Tibial nerve (tissue), 4 donors: ENCODE measurements around the gene S1PR3. TPM values are rescaled to one million over a fixed set of nuclear protein-coding genes. Genes with fewer than 3 reads are reported as not detected.

Source experiments
- DNase-seq, 2 donors: peaks; one replicate each; pipeline ENCODE4 v3.0.0-alpha.2; 2019; ENCODE audit warnings: low spot score in 2 of 2
- H3K27ac ChIP-seq, 4 donors: fragments of 200-600 bp; sonication (generic) in 3 of 4; one replicate each; pipeline ENCODE4 v1.5.1; 2017 to 2019; ENCODE audit warnings: mild to moderate bottlenecking in 1 of 4
- H3K27me3 ChIP-seq, 2 donors: fragments of 200-600 bp; sonication (generic) in 1 of 2; one replicate each; pipeline versions ENCODE4 v1.5.1 to v1.6.0; 2017 to 2019
- H3K36me3 ChIP-seq, 3 donors: fragments of 200-600 bp; sonication (generic); one replicate each; pipeline ENCODE4 v1.5.1; 2018 to 2019
- H3K4me1 ChIP-seq, 4 donors: fragments of 200-600 bp; sonication (generic) in 3 of 4; one replicate each; pipeline ENCODE4 v1.5.1; 2017 to 2019
- H3K4me3 ChIP-seq, 4 donors: fragments of 200-600 bp; sonication (generic) in 3 of 4; one replicate each; pipeline ENCODE4 v1.5.1; 2017 to 2019; ENCODE audit warnings: mild to moderate bottlenecking in 1 of 4, moderate library complexity in 1 of 4
- H3K9me3 ChIP-seq, 4 donors: fragments of 200-600 bp; sonication (generic) in 3 of 4; one replicate each; pipeline ENCODE4 v1.5.1; 2017 to 2019
- EP300 ChIP-seq, 2 donors: sonication (generic); formaldehyde crosslinking; IDR thresholded peaks; one replicate each; pipeline ENCODE4 v1.6.1; 2017; ENCODE audit warnings: antibody characterized with exemption in 2 of 2, mild to moderate bottlenecking in 1 of 2
- POLR2A ChIP-seq, 2 donors: fragments of 450-650 bp; IDR thresholded peaks; one replicate each; pipeline ENCODE4 v1.6.1; 2017; ENCODE audit warnings: antibody characterized with exemption in 2 of 2, mild to moderate bottlenecking in 2 of 2, moderate library complexity in 2 of 2
- WGBS, 2 donors: methylation state at CpG; one replicate each; pipeline ENCODE4 v1.1.5; 2018; 5-methylcytosine and 5-hydroxymethylcytosine counted together
- total RNA-seq, 4 donors: library from RNA; depleted of rRNA; stranded (reverse); fragments of >200 nt; gene quantifications; one replicate each; pipeline ENCODE4 v1.1.0, GENCODE V29; 2016
- TF ChIP-seq, protein P1 (sequence below), 5 experiments: fragments of 200-600 bp in 3 of 5; fragments of 450-650 bp in 2 of 5; sonication (generic) in 3 of 5; IDR thresholded peaks; one replicate each; pipeline ENCODE4 v1.5.1; 2016 to 2019; ENCODE audit warnings: antibody characterized with exemption in 5 of 5, mild to moderate bottlenecking in 3 of 5, moderate library complexity in 2 of 5

Gene S1PR3
- total RNA-seq, 4 donors from 2014 or later = 13.0 to 25.8 (median 14.5) TPM

DNA sequence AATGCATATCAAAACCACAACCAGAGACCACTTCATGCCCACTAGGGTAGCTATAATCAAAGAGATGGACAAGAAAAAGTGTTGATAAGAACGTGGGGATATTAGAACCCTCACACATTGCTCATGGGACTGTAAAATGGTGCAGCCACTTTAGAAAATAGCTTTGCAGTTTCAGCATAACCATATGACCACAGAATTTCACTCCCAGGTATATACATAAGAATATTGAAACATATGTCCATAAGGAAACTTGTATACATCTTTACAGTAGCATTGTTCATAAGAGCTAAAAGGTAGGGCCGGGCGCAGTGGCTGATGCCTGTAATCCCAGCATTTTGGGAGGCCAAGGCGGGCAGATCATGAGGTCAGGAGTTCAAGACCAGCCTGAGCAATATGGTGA, 56.4 kb downstream of the S1PR3 start:
- Histone ChIP-seq H3K27me3 (no peaks in the 10 kb centered on the region), H3K36me3 (no peaks in the 10 kb centered on the region), H3K4me3 (no peak overlapping the region), H3K4me1 (no peaks in the 10 kb centered on the region), H3K27ac (no peak overlapping the region), H3K9me3 (no peaks in the 10 kb centered on the region)
- no peak for DNase-seq
- 84 to 95% methylated on average over 4 of the region's 4 CpGs for WGBS, 2 donors
- TF ChIP-seq, protein P1, sequence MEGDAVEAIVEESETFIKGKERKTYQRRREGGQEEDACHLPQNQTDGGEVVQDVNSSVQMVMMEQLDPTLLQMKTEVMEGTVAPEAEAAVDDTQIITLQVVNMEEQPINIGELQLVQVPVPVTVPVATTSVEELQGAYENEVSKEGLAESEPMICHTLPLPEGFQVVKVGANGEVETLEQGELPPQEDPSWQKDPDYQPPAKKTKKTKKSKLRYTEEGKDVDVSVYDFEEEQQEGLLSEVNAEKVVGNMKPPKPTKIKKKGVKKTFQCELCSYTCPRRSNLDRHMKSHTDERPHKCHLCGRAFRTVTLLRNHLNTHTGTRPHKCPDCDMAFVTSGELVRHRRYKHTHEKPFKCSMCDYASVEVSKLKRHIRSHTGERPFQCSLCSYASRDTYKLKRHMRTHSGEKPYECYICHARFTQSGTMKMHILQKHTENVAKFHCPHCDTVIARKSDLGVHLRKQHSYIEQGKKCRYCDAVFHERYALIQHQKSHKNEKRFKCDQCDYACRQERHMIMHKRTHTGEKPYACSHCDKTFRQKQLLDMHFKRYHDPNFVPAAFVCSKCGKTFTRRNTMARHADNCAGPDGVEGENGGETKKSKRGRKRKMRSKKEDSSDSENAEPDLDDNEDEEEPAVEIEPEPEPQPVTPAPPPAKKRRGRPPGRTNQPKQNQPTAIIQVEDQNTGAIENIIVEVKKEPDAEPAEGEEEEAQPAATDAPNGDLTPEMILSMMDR (IDR thresholded peaks at IDR 0.05) = no peak
- TF ChIP-seq POLR2A (IDR thresholded peaks at IDR 0.05) (no peak), EP300 (IDR thresholded peaks at IDR 0.05) (no peak)

DNA sequence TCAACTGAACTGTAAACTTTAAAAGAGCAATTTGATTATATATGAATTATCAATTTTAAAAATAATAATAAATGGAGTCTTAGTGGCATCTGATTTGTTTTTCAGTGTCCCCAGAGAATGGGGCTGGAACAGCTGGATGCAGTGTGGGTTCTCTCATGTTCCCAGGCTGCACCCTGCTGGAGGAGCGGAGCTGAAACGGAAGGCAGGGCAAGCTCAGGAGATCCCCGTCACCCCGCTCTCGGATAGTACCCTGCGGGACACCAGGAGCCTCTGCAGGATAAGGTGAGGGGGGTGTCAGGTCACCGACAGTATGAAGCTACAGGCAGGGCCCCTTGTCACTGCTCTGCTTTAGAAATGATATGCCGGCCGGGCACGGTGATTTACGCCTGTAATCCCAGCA, 57.3 kb downstream of the S1PR3 start:
- Histone ChIP-seq H3K36me3 (no peaks in the 10 kb centered on the region), H3K9me3 (no peaks in the 10 kb centered on the region), H3K4me3 (no peak overlapping the region), H3K4me1 (no peaks in the 10 kb centered on the region), H3K27me3 (no peaks in the 10 kb centered on the region), H3K27ac (no peak overlapping the region)
- TF ChIP-seq POLR2A (IDR thresholded peaks at IDR 0.05) (no peak), EP300 (IDR thresholded peaks at IDR 0.05) (no peak)
- TF ChIP-seq, protein P1 (IDR thresholded peaks at IDR 0.05) = no peak
- no peak for DNase-seq
- 91 to 92% methylated on average over 11 of the region's 11 CpGs for WGBS, 2 donors

DNA sequence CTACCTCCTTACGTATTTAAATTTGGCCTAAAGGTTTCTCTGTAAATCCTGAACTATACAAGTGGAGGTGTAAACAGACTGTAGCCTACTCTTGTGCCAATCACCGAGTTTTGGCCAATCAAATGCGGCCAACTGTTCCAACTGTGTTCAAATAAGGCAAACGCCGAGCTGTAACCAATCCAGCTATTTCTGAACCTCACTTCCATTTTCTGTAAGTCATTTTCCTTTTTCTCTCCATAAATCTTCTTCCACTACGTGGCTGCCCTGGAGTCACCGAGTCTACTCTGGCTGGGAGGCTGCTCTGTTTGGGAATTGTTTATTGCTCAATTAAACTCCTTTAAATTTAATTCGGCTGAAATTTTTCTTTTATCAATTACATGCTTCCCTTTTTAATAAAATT, 58.4 kb downstream of the S1PR3 start:
- H3K27me3 ChIP-seq = no peaks in the 10 kb centered on the region
- no peak overlapping the region for H3K4me3 ChIP-seq
- WGBS, 2 donors = 87 to 89% methylated on average over 8 of the region's 8 CpGs
- no peaks in the 10 kb centered on the region for H3K36me3 ChIP-seq
- no peak overlapping the region for H3K27ac ChIP-seq
- no peaks in the 10 kb centered on the region for H3K9me3 ChIP-seq
- DNase-seq = no peak
- no peaks in the 10 kb centered on the region for H3K4me1 ChIP-seq
- no peak for TF ChIP-seq EP300 (IDR thresholded peaks at IDR 0.05)

DNA sequence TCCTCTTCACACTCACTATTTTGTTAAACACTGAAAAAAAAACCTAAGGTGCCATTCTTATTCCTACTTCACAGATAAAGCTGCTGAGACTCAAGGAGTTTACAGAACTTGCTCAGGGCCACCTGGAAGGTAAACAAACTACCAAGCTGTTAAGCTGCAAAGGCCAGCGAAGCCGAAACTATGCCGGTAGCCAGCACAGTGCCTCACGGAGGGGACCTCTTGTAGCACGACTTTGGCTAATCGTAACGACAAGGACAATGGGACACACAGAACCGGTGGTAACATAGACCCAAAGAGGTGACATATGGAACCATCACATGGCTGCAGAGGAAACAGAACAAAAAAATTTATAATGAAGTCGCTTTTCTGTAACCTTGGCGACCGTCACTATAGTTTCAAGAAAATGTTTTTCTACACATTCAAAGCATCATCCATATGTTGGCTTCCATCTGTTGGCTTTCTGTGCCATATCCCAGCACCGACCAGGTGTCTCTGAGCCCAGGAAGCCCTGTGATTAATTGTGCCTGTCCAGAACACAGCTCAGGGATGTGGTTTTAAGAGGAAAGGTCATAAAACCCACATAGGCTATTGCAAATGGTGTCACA, 60.3 kb downstream of the S1PR3 start:
- H3K27me3 ChIP-seq = no peaks in the 10 kb centered on the region
- no peak for DNase-seq
- no peaks in the 10 kb centered on the region for H3K4me1 ChIP-seq
- no peak overlapping the region for H3K4me3 ChIP-seq
- TF ChIP-seq, protein P1 (IDR thresholded peaks at IDR 0.05) = no peak
- TF ChIP-seq EP300 (IDR thresholded peaks at IDR 0.05) = no peak
- TF ChIP-seq POLR2A (IDR thresholded peaks at IDR 0.05) = no peak
- no peaks in the 10 kb centered on the region for H3K36me3 ChIP-seq
- H3K27ac ChIP-seq = no peak overlapping the region
- H3K9me3 ChIP-seq = no peaks in the 10 kb centered on the region
- 92% methylated on average over 12 of the region's 12 CpGs for WGBS, 2 donors

DNA sequence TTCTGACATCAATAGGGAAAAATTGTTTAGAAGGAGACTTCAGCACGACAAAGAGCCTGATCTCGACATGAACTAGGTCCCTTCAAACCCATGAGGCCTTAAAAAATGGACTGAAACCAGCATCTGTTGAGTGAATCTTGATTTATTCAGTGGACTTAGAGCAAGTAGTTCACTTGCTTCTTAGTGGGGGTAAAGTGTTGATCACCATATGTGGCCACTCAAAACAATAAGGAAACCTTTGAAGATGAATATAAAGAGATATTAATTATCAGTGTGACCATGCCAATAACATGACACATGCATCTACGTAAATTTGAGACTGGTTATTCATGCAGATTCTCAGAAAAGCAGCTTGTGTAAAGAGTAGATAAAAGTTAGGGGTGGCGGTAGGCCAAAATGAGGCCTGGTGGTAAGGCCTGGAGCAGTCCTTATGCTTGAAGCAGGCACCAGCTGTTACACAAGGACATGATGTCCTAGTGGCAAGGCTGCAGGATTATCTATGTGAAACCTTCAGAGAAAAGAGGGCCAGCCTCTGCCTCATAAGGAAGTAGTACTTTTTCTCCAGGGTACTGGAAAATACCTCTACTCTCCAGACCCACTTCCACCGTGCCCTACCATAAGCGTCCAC, 61.3 kb downstream of the S1PR3 start:
- Histone ChIP-seq H3K27ac (no peak overlapping the region), H3K27me3 (no peaks in the 10 kb centered on the region), H3K4me3 (no peak overlapping the region), H3K4me1 (no peaks in the 10 kb centered on the region), H3K36me3 (no peaks in the 10 kb centered on the region), H3K9me3 (no peaks in the 10 kb centered on the region)
- TF ChIP-seq, protein P1 (IDR thresholded peaks at IDR 0.05) = no peak
- TF ChIP-seq POLR2A (IDR thresholded peaks at IDR 0.05) (no peak), EP300 (IDR thresholded peaks at IDR 0.05) (no peak)
- WGBS, 2 donors = 93 to 94% methylated on average over 6 of the region's 6 CpGs
- no peak for DNase-seq
